BLaER1 treated with 17β-estradiol and CSF1 and Interleukin-3, amounts not matched to agents 10 nM and 100 nM (cell line): ENCODE measurements around the gene COL17A1.

ENCODE experiments used
- H3K27ac ChIP-seq, 11 experiments: shearing (Covaris generic); formaldehyde crosslinking; 2 replicates each; pipeline ENCODE4 v1.8.1; 2022
- H3K27me3 ChIP-seq, 11 experiments: shearing (Covaris generic); formaldehyde crosslinking; 2 replicates each; pipeline ENCODE4 v1.8.1; 2022
- H3K36me3 ChIP-seq, 11 experiments: shearing (Covaris generic); formaldehyde crosslinking; 2 replicates each; pipeline ENCODE4 v1.8.1; 2022
- H3K4me1 ChIP-seq, 10 experiments: shearing (Covaris generic); formaldehyde crosslinking; 2 replicates each; pipeline ENCODE4 v1.8.1; 2022
- H3K4me2 ChIP-seq, 11 experiments: shearing (Covaris generic); formaldehyde crosslinking; 2 replicates each; pipeline ENCODE4 v1.8.1; 2022
- H3K4me3 ChIP-seq, 10 experiments: shearing (Covaris generic); formaldehyde crosslinking; 2 replicates each; pipeline ENCODE4 v1.8.1; 2022
- H3K9ac ChIP-seq, 11 experiments: shearing (Covaris generic); formaldehyde crosslinking; 2 replicates each; pipeline ENCODE4 v1.8.1; 2022
- H3K9me3 ChIP-seq, 11 experiments: shearing (Covaris generic); formaldehyde crosslinking; replicated peaks in 1 of 11; 2 replicates each; pipeline ENCODE4 v1.8.1; 2022
- H4K20me1 ChIP-seq, 11 experiments: shearing (Covaris generic); formaldehyde crosslinking; 2 replicates each; pipeline ENCODE4 v1.8.1; 2022
- Cebpa-rat ChIP-seq, 11 experiments: shearing (Covaris generic); IDR thresholded peaks; 2 replicates each; pipeline ENCODE4 v1.8.1; 2022

COL17A1 gene

GRCh38 chr10:104033401-104033930, 52.2 kb downstream of the COL17A1 start:
- H3K36me3 ChIP-seq, result peaks cover 0 to 43% (median 26%) of the 10 kb centered on the region in 11 experiments; a peak in 10 of 22 replicates
- no peak overlapping the region for H3K4me3 ChIP-seq
- no peak overlapping the region for H3K4me2 ChIP-seq
- H3K4me1 ChIP-seq, result no peaks in the 10 kb centered on the region
- no peak overlapping the region for H3K27ac ChIP-seq
- no peaks in the 10 kb centered on the region for H3K27me3 ChIP-seq
- H3K9ac ChIP-seq, result no peak overlapping the region
- no peak for TF ChIP-seq Cebpa-rat (IDR thresholded peaks at IDR 0.05)
- peaks cover 0 to 6% (median 0%) of the 10 kb centered on the region in 11 experiments; a peak in 2 of 22 replicates for H4K20me1 ChIP-seq
- no peaks in the 10 kb centered on the region for H3K9me3 ChIP-seq

GRCh38 chr10:104032144-104032775, 53.4 kb downstream of the COL17A1 start:
- Histone ChIP-seq H3K4me3 (no peak overlapping the region), H3K36me3 (peaks cover 0 to 53% (median 36%) of the 10 kb centered on the region in 11 experiments; a peak in 16 of 22 replicates), H3K9ac (no peak overlapping the region), H3K27ac (no peak overlapping the region), H3K4me1 (no peaks in the 10 kb centered on the region), H3K27me3 (no peaks in the 10 kb centered on the region), H3K9me3 (no peaks in the 10 kb centered on the region), H3K4me2 (no peak overlapping the region), H4K20me1 (peaks cover 0 to 6% (median 0%) of the 10 kb centered on the region in 11 experiments; a peak in 2 of 22 replicates)
- no peak for TF ChIP-seq Cebpa-rat (IDR thresholded peaks at IDR 0.05)

- H3K4me2 ChIP-seq, result no peak overlapping the region
- H4K20me1 ChIP-seq, result peaks cover 0 to 6% (median 0%) of the 10 kb centered on the region in 11 experiments; a peak in 2 of 22 replicates
- no peak overlapping the region for H3K9ac ChIP-seq
- H3K9me3 ChIP-seq, result no peaks in the 10 kb centered on the region
- no peaks in the 10 kb centered on the region for H3K27me3 ChIP-seq
- no peak for TF ChIP-seq Cebpa-rat (IDR thresholded peaks at IDR 0.05)
- H3K36me3 ChIP-seq, result peaks cover 5 to 58% (median 37%) of the 10 kb centered on the region in 11 experiments; a peak in 16 of 22 replicates
- no peak overlapping the region for H3K4me3 ChIP-seq
- H3K4me1 ChIP-seq, result no peaks in the 10 kb centered on the region
- H3K27ac ChIP-seq, result no peak overlapping the region
Observed at GRCh38 chr10:104031631-104032030, 54.0 kb downstream of the COL17A1 start.

- peaks cover 21 to 79% (median 53%) of the 10 kb centered on the region in 11 experiments for H3K36me3 ChIP-seq
- TF ChIP-seq Cebpa-rat (IDR thresholded peaks at IDR 0.05), result no peak
Observed at GRCh38 chr10:104029521-104029860, 56.2 kb downstream of the COL17A1 start.

GRCh38 chr10:104028823-104029520, 56.7 kb downstream of the COL17A1 start:
- H3K27ac ChIP-seq, result no peak overlapping the region
- no peaks in the 10 kb centered on the region for H3K4me1 ChIP-seq
- H3K4me3 ChIP-seq, result no peak overlapping the region
- peaks cover 0 to 5% (median 0%) of the 10 kb centered on the region in 11 experiments; a peak in 1 of 22 replicates for H4K20me1 ChIP-seq
- no peak for TF ChIP-seq Cebpa-rat (IDR thresholded peaks at IDR 0.05)
- peaks cover 26 to 85% (median 59%) of the 10 kb centered on the region in 11 experiments for H3K36me3 ChIP-seq
- no peaks in the 10 kb centered on the region for H3K9me3 ChIP-seq
- no peak overlapping the region for H3K9ac ChIP-seq
- no peak overlapping the region for H3K4me2 ChIP-seq
- H3K27me3 ChIP-seq, result no peaks in the 10 kb centered on the region

More at GRCh38 chr10:104029521-104029860, 56.2 kb downstream of the COL17A1 start:
- H3K4me2 ChIP-seq, result no peak overlapping the region
- H3K27ac ChIP-seq, result no peak overlapping the region
- no peaks in the 10 kb centered on the region for H3K27me3 ChIP-seq
- H3K9me3 ChIP-seq, result no peaks in the 10 kb centered on the region
- H3K4me1 ChIP-seq, result no peaks in the 10 kb centered on the region
- H3K9ac ChIP-seq, result no peak overlapping the region
- H3K4me3 ChIP-seq, result no peak overlapping the region
- peaks cover 0 to 5% (median 0%) of the 10 kb centered on the region in 11 experiments; a peak in 1 of 22 replicates for H4K20me1 ChIP-seq

- Histone ChIP-seq H3K9me3 (no peaks in the 10 kb centered on the region), H4K20me1 (peaks cover 0 to 2% (median 0%) of the 10 kb centered on the region in 11 experiments; a peak in 1 of 22 replicates), H3K27ac (no peak overlapping the region), H3K9ac (no peak overlapping the region), H3K36me3 (peaks cover 34 to 93% (median 67%) of the 10 kb centered on the region in 11 experiments), H3K27me3 (no peaks in the 10 kb centered on the region), H3K4me3 (no peak overlapping the region), H3K4me2 (no peak overlapping the region), H3K4me1 (no peaks in the 10 kb centered on the region)
- TF ChIP-seq Cebpa-rat (IDR thresholded peaks at IDR 0.05), result no peak
Observed at GRCh38 chr10:104028146-104028545, 57.5 kb downstream of the COL17A1 start.

GRCh38 chr10:104026762-104027161, 58.9 kb downstream of the COL17A1 start:
- no peak for TF ChIP-seq Cebpa-rat (IDR thresholded peaks at IDR 0.05)
- H3K4me2 ChIP-seq, result no peak overlapping the region
- H3K27me3 ChIP-seq, result no peaks in the 10 kb centered on the region
- H3K4me1 ChIP-seq, result peaks cover 0 to 5% (median 4%) of the 10 kb centered on the region in 10 experiments; a peak in 9 of 20 replicates
- H3K27ac ChIP-seq, result no peak overlapping the region
- H3K9ac ChIP-seq, result no peak overlapping the region
- H3K36me3 ChIP-seq, result peaks cover 48 to 95% (median 68%) of the 10 kb centered on the region in 11 experiments
- no peaks in the 10 kb centered on the region for H4K20me1 ChIP-seq
- no peaks in the 10 kb centered on the region for H3K9me3 ChIP-seq
- H3K4me3 ChIP-seq, result no peak overlapping the region

- Histone ChIP-seq H3K36me3 (peaks cover 61 to 96% (median 75%) of the 10 kb centered on the region in 11 experiments), H3K4me1 (peaks cover 0 to 8% (median 6%) of the 10 kb centered on the region in 10 experiments; a peak in 9 of 20 replicates), H3K27me3 (no peaks in the 10 kb centered on the region), H3K9me3 (no peaks in the 10 kb centered on the region), H3K4me2 (no peak overlapping the region), H3K27ac (no peak overlapping the region), H3K9ac (no peak overlapping the region), H3K4me3 (no peak overlapping the region), H4K20me1 (no peaks in the 10 kb centered on the region)
- no peak for TF ChIP-seq Cebpa-rat (IDR thresholded peaks at IDR 0.05)
Observed at GRCh38 chr10:104025524-104025923, 60.2 kb downstream of the COL17A1 start.

- Histone ChIP-seq H3K9me3 (no peaks in the 10 kb centered on the region), H3K27ac (no peak overlapping the region), H3K4me3 (no peak overlapping the region), H3K36me3 (peaks cover 67 to 99% (median 86%) of the 10 kb centered on the region in 11 experiments), H4K20me1 (no peaks in the 10 kb centered on the region), H3K27me3 (no peaks in the 10 kb centered on the region), H3K4me1 (peaks cover 0 to 8% (median 6%) of the 10 kb centered on the region in 10 experiments; a peak in 9 of 20 replicates), H3K9ac (no peak overlapping the region), H3K4me2 (peak overlapping the region in 6 of 11 experiments; percentile 16 to 41 (median 30); a peak in 6 of 22 replicates)
- TF ChIP-seq Cebpa-rat (IDR thresholded peaks at IDR 0.05), result no peak
Observed at GRCh38 chr10:104022026-104022425, 63.7 kb downstream of the COL17A1 start.
